ENCODE measurements around the gene TSPAN15.

- TF ChIP-seq CTCF (IDR thresholded peaks at IDR 0.05; ENCODE audit: low read length) (no peak), EZH2 (IDR thresholded peaks at IDR 0.05; ENCODE audit: borderline replicate concordance, low read length) (no peak)
These were observed 44.9 kb upstream of the TSPAN15 start for GRCh38 chr10:69406302-69406811.
